Coronary artery (tissue), 2 donors: ENCODE measurements around the gene ABLIM2.

Source experiments
- DNase-seq: peaks from one replicate; pipeline ENCODE4 v3.0.0-alpha.2; 2017; ENCODE audit warnings: low spot score
- H3K27ac ChIP-seq, 2 donors: fragments of 200-600 bp; sonication (generic); one replicate each; pipeline ENCODE4 v1.5.1; 2016 to 2019
- H3K4me3 ChIP-seq: fragments of 200-600 bp; sonication (generic); 2 replicates; pipeline ENCODE4 v1.5.1; 2016; ENCODE audit warnings: mild to moderate bottlenecking, moderate library complexity
- TF ChIP-seq, protein P1 (sequence below): fragments of 200-600 bp; sonication (generic); IDR thresholded peaks from one replicate; pipeline ENCODE4 v1.5.1; 2019; ENCODE audit warnings: antibody characterized with exemption

Gene ABLIM2

DNA sequence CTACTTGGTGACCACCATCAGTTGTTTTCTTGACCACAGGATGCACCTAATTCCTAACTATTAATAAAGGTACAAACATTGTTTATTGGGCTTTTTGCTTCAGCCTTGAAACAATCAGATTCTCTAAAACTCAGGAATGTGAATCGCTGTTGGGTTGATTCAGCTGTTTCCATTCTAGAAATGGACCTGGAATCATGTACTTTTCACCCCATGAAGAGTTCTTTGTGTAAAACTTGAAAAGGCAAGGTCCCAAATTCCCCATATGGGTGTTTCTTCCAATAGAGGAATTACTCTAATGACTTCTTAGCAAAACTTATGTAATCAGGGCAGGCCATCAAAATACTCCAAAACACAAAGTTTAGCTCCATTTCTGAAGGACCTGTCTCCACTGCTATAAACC, 226.3 kb downstream of the ABLIM2 start:
- TF ChIP-seq, protein P1, sequence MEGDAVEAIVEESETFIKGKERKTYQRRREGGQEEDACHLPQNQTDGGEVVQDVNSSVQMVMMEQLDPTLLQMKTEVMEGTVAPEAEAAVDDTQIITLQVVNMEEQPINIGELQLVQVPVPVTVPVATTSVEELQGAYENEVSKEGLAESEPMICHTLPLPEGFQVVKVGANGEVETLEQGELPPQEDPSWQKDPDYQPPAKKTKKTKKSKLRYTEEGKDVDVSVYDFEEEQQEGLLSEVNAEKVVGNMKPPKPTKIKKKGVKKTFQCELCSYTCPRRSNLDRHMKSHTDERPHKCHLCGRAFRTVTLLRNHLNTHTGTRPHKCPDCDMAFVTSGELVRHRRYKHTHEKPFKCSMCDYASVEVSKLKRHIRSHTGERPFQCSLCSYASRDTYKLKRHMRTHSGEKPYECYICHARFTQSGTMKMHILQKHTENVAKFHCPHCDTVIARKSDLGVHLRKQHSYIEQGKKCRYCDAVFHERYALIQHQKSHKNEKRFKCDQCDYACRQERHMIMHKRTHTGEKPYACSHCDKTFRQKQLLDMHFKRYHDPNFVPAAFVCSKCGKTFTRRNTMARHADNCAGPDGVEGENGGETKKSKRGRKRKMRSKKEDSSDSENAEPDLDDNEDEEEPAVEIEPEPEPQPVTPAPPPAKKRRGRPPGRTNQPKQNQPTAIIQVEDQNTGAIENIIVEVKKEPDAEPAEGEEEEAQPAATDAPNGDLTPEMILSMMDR = no peak
- Histone ChIP-seq H3K4me3 (no peak overlapping the region), H3K27ac (no peak overlapping the region)
- DNase-seq = no peak

DNA sequence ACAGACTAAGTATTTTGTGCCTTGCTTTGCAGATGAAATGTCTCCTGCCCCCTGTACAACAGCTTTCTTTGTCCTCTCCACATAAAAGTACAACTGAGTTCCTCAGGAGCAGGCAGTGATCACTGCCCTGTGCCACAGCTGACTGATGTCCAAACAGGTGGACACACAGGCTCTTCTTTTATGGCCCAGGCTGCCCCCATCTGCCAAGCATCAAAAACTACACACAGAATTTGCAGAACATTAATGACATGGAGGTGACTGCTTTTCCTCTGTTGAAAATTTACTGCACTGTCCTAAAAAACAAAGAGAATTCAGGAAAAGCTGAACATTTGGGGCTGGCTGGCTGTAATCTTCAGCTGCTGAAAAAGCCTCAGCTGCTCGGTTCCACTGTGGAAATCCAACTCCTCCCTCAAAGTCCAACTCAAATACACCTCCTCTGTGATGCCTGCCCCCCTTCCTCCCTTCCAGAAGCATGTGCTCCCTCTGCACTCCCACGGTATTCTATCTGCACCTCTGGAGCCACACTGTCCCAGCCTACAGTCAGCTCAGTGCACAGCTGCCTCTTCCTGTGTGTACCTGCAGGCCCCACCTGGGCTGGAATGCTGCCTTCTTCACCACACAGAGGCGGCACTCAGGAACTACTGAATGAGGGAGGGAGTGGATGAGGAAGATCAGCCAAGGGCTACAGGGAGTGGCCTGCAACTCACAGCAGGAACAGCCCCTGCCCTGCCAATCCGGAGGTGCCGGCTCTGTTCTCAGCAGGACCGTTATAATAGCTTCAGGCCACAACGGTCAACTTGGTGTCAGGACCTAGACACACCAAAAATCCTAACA, 229.3 kb downstream of the ABLIM2 start:
- TF ChIP-seq, protein P1 = no peak
- DNase-seq = no peak
- H3K4me3 ChIP-seq = peak overlapping the region; percentile 27
- peak overlapping the region in 1 of 2 donors; percentile 60 for H3K27ac ChIP-seq

DNA sequence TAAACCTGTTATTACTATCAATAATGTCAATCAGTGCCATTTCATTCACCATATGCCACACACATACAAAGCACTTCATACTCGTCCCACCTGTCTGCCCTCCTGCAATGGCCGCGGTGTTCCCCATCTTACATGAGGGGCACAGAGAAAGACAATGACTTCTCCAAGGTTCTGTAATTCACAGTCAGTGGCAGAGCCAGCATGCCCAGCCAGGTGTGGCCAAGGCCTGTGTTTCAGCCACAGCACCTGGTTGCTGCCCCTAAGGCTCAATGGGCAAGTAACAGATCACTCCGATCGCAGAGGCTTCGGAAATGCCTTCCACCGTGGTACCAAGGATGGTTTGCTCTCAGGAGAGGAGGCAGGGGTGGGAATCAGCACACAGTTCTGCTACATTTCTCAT, 229.9 kb downstream of the ABLIM2 start:
- H3K4me3 ChIP-seq = no peak overlapping the region
- TF ChIP-seq, protein P1 = no peak
- peak overlapping the region in 1 of 2 donors; percentile 17 for H3K27ac ChIP-seq
- no peak for DNase-seq

DNA sequence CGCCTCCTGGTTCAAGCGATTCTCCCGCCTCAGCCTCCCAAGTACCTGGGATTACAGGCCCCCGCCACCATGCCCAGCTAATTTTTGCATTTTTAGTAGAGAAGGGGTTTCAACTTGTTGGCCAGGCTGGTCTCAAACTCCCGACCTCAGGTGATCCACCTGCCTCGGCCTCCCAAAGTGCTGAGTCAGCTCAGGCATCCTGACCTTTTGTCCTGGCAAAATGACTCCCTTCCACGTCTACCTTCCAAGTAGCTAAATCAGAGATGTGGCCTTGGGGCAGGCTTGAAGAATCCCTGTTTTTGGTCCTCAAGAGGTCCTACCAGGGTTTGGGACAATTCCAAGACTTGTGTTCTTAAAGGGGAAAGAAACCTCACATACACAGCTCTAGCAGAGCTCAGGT, 231.8 kb downstream of the ABLIM2 start:
- TF ChIP-seq, protein P1 = no peak
- Histone ChIP-seq H3K4me3 (no peak overlapping the region), H3K27ac (no peak overlapping the region)
- DNase-seq = no peak

DNA sequence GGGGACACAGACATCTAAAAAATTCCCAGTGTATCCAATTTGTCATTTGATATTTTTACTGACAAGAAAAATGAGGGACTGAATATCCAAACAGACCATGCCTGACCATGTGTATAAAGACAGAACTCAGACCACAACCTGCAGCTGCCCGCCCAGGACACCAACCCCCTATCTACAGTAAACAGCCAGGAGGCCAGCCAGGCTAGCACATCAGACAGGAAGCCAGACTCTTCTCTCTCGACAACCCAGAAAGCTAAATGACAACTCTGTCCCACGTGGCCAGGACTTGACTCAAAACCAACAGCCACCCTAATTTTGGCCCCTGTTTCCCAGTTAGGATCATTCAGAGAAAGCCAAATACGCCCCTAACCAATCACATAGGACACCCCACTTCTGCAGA, 234.0 kb downstream of the ABLIM2 start:
- DNase-seq = peak; percentile 12
- no peak overlapping the region for H3K27ac ChIP-seq
- TF ChIP-seq, protein P1 = no peak
- H3K4me3 ChIP-seq = no peak overlapping the region

DNA sequence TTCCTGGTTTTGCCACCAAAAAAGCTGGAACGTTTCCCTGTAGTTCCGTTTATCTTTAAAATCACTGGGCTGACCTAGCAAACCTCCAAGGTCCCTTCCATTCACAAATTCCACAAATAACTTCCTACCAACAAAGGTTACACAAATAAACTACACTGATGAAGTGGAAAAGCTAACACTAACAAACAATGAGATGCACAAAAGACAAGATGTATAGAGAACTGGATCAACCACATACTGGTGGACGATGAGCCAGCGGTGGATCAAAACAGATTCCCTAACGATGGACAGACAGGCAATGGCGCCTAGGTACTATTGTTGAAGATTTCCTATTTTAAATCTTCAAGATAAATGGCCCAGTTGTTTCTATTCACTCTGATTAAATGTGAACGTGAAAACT, 234.4 kb downstream of the ABLIM2 start:
- no peak overlapping the region for H3K27ac ChIP-seq
- TF ChIP-seq, protein P1 = no peak
- DNase-seq = peak; percentile 38
- H3K4me3 ChIP-seq = no peak overlapping the region

DNA sequence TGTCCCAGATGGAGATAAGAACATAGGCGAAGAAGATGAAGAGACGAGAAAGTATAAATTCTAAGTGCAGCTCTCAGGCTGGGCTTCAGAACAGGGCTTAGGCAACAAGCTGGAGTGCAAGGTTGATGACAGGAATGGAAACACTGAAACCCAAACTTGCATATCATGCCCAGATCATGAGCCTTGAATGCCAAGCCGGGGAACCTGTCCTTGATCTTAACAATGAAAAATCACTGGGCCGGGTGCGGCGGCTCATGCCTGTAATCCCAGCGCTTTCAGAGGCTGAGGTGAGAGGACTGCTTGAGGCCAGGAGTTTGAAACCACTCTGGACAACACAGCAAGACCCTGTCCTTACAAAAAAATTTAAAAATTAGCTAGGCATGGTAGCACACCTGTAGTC, 236.1 kb downstream of the ABLIM2 start:
- TF ChIP-seq, protein P1 = no peak
- DNase-seq = no peak
- no peak overlapping the region for H3K4me3 ChIP-seq
- no peak overlapping the region for H3K27ac ChIP-seq
